Type B pancreatic cell (in vitro differentiated cells): ENCODE results near the gene ADARB2. TPM values are rescaled to one million over a fixed set of nuclear protein-coding genes. Genes with fewer than 3 reads are reported as not detected.

Experiments used
- DNase-seq: peaks from one replicate; pipeline ENCODE4 v3.0.0; 2021; ENCODE audit warnings: mixed read lengths; ENCODE audit not compliant: unreplicated experiment; ENCODE audit errors: extremely low spot score
- H3K27ac Mint-ChIP-seq: 2 replicates; pipeline ENCODE4 v1.8.0; 2021; ENCODE audit warnings: mild to moderate bottlenecking, mixed read lengths
- H3K27me3 Mint-ChIP-seq: 2 replicates; pipeline ENCODE4 v1.8.0; 2021; ENCODE audit warnings: mixed read lengths
- H3K36me3 Mint-ChIP-seq: 2 replicates; pipeline ENCODE4 v1.8.0; 2021; ENCODE audit warnings: mixed read lengths
- H3K4me1 Mint-ChIP-seq: one replicate; pipeline ENCODE4 v1.8.0; 2021; ENCODE audit warnings: mixed read lengths; ENCODE audit not compliant: unreplicated experiment
- H3K4me3 Mint-ChIP-seq: 2 replicates; pipeline ENCODE4 v1.8.0; 2021; ENCODE audit warnings: mild to moderate bottlenecking, mixed read lengths
- H3K9me3 Mint-ChIP-seq: 2 replicates; pipeline ENCODE4 v1.8.0; 2021; ENCODE audit warnings: mixed read lengths
- total RNA-seq: library from RNA; stranded (reverse); gene quantifications from 2 replicates; pipeline ENCODE4 v1.2.1, GENCODE V29; 2021; ENCODE audit warnings: low replicate concordance
- TF ChIP-seq, protein P1 (sequence below): fragments of 200-600 bp; sonication (generic); conservative IDR thresholded peaks from 2 replicates; pipeline ENCODE4 v1.5.0; 2021; ENCODE audit warnings: antibody characterized with exemption, mild to moderate bottlenecking

Gene ADARB2
- total RNA-seq, 1 donor from 2014 or later = 4.9 TPM

GRCh38 chr10:1743141-1743540, 5.8 kb upstream of the ADARB2 start:
- Mint-ChIP-seq H3K9me3 (peaks cover 3% of the 10 kb centered on the region), H3K36me3 (no peaks in the 10 kb centered on the region), H3K27ac (no peak overlapping the region), H3K4me1 (peaks cover 4% of the 10 kb centered on the region), H3K4me3 (no peak overlapping the region), H3K27me3 (peaks cover 71% of the 10 kb centered on the region)
- TF ChIP-seq, protein P1, sequence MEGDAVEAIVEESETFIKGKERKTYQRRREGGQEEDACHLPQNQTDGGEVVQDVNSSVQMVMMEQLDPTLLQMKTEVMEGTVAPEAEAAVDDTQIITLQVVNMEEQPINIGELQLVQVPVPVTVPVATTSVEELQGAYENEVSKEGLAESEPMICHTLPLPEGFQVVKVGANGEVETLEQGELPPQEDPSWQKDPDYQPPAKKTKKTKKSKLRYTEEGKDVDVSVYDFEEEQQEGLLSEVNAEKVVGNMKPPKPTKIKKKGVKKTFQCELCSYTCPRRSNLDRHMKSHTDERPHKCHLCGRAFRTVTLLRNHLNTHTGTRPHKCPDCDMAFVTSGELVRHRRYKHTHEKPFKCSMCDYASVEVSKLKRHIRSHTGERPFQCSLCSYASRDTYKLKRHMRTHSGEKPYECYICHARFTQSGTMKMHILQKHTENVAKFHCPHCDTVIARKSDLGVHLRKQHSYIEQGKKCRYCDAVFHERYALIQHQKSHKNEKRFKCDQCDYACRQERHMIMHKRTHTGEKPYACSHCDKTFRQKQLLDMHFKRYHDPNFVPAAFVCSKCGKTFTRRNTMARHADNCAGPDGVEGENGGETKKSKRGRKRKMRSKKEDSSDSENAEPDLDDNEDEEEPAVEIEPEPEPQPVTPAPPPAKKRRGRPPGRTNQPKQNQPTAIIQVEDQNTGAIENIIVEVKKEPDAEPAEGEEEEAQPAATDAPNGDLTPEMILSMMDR = no peak
- DNase-seq = no peak

DNA sequence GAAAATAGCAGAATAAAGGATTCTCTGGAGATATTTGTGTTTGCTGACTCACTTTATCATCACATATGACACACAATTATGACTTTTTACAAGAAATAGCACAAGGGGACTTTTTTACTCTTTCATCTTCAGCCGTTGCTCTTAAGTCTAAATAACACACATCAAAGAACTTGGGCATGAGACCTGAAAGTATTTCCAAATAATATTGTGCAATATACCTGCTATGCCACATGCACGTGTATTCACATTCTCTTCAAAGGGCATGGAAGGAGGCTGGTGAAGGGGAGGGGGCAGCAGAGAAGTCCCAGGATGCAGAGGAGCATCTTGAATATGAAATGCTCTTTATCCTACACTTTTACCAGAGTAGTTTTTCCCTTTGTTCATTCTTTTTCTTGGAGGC, 4.1 kb upstream of the ADARB2 start:
- Mint-ChIP-seq H3K9me3 (no peaks in the 10 kb centered on the region), H3K27me3 (peaks cover 82% of the 10 kb centered on the region), H3K36me3 (no peaks in the 10 kb centered on the region), H3K4me3 (no peak overlapping the region), H3K27ac (no peak overlapping the region), H3K4me1 (peaks cover 5% of the 10 kb centered on the region)
- DNase-seq = no peak
- TF ChIP-seq, protein P1 = no peak

GRCh38 chr10:1739751-1740150, 2.4 kb upstream of the ADARB2 start:
- Mint-ChIP-seq H3K4me3 (no peak overlapping the region), H3K27ac (no peak overlapping the region), H3K27me3 (peaks cover 83% of the 10 kb centered on the region), H3K9me3 (no peaks in the 10 kb centered on the region), H3K36me3 (no peaks in the 10 kb centered on the region), H3K4me1 (peaks cover 10% of the 10 kb centered on the region)
- no peak for DNase-seq
- TF ChIP-seq, protein P1 = no peak

DNA sequence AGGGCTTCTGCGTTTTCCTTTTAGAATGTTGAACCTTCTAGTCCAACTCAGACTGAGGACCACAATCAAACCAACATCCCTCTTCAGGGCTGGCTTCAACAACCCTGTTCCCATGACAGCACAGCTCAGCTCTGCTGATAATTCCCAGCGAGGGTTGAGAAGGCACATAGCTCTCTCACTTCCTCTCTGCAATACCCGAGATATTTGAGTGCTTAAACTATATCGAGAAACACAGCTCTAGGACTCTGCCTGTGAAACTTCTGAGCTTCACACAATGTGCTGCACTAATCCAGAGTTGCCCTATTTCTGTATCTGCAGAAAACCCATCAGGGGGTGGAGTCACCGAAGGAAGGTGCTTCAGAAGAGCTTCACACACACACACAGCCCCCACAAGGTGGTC, 1.6 kb upstream of the ADARB2 start:
- H3K9me3 Mint-ChIP-seq = no peaks in the 10 kb centered on the region
- no peak for DNase-seq
- H3K36me3 Mint-ChIP-seq = no peaks in the 10 kb centered on the region
- no peak overlapping the region for H3K4me3 Mint-ChIP-seq
- H3K4me1 Mint-ChIP-seq = peaks cover 10% of the 10 kb centered on the region
- H3K27ac Mint-ChIP-seq = no peak overlapping the region
- peaks cover 85% of the 10 kb centered on the region for H3K27me3 Mint-ChIP-seq
- TF ChIP-seq, protein P1 = no peak

DNA sequence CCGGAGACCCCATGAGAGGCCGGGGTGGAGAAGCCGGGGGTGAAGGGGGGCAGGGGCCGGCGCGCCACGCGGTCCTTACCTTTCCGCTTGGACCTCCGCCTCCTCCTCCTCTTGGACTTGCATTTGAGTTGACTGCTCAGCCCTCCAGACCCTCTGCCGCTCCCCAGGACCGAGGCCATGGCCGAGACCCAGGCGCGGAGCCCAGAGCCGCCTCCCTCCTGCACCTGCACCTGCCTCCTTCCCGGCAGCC, 428 bp downstream of the ADARB2 start:
- H3K4me3 Mint-ChIP-seq = peak overlapping the region; percentile 95
- H3K27me3 Mint-ChIP-seq = peaks cover 89% of the 10 kb centered on the region
- H3K36me3 Mint-ChIP-seq = no peaks in the 10 kb centered on the region

More for the DNA sequence above, 428 bp downstream of the ADARB2 start:
- Mint-ChIP-seq H3K9me3 (no peaks in the 10 kb centered on the region), H3K27ac (no peak overlapping the region), H3K4me1 (peaks cover 10% of the 10 kb centered on the region)
- TF ChIP-seq, protein P1 = no peak
- no peak for DNase-seq
